ENCODE data around the gene TNFSF15. TPM values are rescaled to one million over a fixed set of nuclear protein-coding genes. Genes with fewer than 3 reads are reported as not detected.

The TNFSF15 gene
- total and polyA plus RNA-seq, 4 experiments from 2014 or later, result 0.06 to 0.11 TPM; not detected in 2

DNA sequence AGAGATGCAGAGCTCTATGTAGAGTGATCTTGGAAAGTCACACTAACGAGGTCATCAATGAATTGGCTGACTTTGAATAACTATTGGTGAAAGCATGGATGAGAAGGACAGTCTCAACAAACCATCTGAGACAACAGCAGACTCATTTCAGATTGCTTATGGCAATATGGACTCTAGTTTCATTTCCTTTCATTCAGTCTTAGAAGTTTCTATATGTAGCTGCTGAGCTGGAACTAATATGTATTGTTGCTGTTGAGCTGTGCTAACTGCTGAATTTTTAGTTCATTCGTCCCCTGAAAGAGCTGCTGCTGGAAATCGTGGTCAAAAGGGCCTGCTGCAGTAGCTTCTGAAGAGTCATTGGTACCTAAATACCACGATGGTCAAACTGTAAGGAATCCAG, 31.3 kb downstream of the TNFSF15 start:
- POLR2A ChIA-PET (ENCODE audit: partially characterized antibody), result no interaction called here
- Mint-ChIP-seq H3K4me3 (peak overlapping the region in 5 of 8 donors; percentile 3 to 54 (median 39)), H3K27me3 (peaks cover 0 to 3% of the 10 kb centered on the region in 2 donors), H3K9me3 (peaks cover 0 to 3% (median 0%) of the 10 kb centered on the region in 8 donors), H3K4me1 (peaks cover 20 to 26% (median 23%) of the 10 kb centered on the region in 4 donors), H3K36me3 (no peaks in the 10 kb centered on the region), H3K27ac (peak overlapping the region in 1 of 7 donors; percentile 32)
- Histone ChIP-seq H3K9me3 (ENCODE audit: control insufficient read depth in 1 of 2, low read length in 2 of 2) (no peaks in the 10 kb centered on the region), H3K27me3 (ENCODE audit: insufficient read depth, low read length) (no peaks in the 10 kb centered on the region), H3K27ac (ENCODE audit: low read depth, low read length) (no peak overlapping the region), H3K4me1 (ENCODE audit: insufficient read depth, low read length) (peaks cover 16% of the 10 kb centered on the region), H3K4me3 (ENCODE audit: low read length in 2 of 2) (no peak overlapping the region), H3K36me3 (ENCODE audit: insufficient read depth, low read length) (no peaks in the 10 kb centered on the region)
- intact Hi-C loops (cut with micrococcal nuclease), result loop anchor here (10.0 kb wide), 1 partner anchor 50 kb away; no protein-coding TSS in a partner anchor
- CTCF ChIA-PET (ENCODE audit: partially characterized antibody), result no interaction called here
- no peak for DNase-seq

DNA sequence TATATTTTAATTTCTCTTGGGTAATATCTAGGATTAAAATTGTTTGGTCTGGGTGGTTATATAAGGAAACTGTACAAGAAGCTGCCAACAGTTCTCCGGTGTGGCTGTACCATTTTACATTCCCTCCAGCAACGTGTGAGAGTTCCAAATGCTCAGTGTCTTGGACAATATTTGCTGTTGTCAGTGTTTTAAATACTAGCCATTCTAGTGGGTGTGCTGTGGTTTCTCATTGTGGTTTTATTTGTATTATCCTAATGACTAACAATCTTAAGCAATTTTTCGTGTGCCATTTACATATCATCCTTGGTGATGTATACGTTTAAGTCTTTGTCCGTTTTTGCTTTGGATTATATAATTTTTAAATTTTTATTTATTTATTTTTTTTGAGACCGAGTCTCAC, 34.0 kb downstream of the TNFSF15 start:
- H3K4me1 Mint-ChIP-seq, result peaks cover 16 to 21% (median 17%) of the 10 kb centered on the region in 4 donors
- peaks cover 0 to 1% (median 0%) of the 10 kb centered on the region in 8 donors for H3K9me3 Mint-ChIP-seq
- Histone ChIP-seq H3K4me1 (ENCODE audit: insufficient read depth, low read length) (peaks cover 16% of the 10 kb centered on the region), H3K4me3 (ENCODE audit: low read length in 2 of 2) (no peak overlapping the region), H3K9me3 (ENCODE audit: control insufficient read depth in 1 of 2, low read length in 2 of 2) (no peaks in the 10 kb centered on the region), H3K27me3 (ENCODE audit: insufficient read depth, low read length) (no peaks in the 10 kb centered on the region), H3K27ac (ENCODE audit: low read depth, low read length) (no peak overlapping the region), H3K36me3 (ENCODE audit: insufficient read depth, low read length) (no peaks in the 10 kb centered on the region)
- H3K4me3 Mint-ChIP-seq, result no peak overlapping the region
- POLR2A ChIA-PET (ENCODE audit: partially characterized antibody), result no interaction called here
- intact Hi-C loops (cut with micrococcal nuclease), result loop anchor here (10.0 kb wide), 1 partner anchor 53 kb away; no protein-coding TSS in a partner anchor
- H3K27ac Mint-ChIP-seq, result no peak overlapping the region
- no peaks in the 10 kb centered on the region for H3K36me3 Mint-ChIP-seq
- no peak for DNase-seq
- CTCF ChIA-PET (ENCODE audit: partially characterized antibody), result no interaction called here
- no peaks in the 10 kb centered on the region for H3K27me3 Mint-ChIP-seq

DNA sequence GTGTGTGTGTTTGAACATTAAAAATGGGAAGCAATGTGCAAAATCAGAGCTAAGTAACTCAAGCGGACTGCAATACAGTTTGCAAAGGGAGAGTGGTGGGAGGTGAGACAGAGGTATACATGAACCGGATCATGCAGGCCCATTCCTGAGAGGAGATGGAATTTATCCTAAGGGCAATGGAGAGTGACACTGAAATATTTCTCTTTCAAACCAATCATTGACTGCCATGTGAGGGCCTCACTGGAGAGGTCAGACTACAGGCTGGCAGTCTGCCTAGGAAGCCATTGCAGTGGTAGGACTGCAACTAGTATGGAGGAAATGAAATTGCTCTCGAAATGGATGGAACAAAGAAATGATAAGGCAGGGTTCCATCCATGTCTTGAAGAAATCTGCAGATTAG, 34.8 kb downstream of the TNFSF15 start:
- POLR2A ChIA-PET (ENCODE audit: partially characterized antibody), result no interaction called here
- H3K27ac Mint-ChIP-seq, result no peak overlapping the region
- CTCF ChIA-PET (ENCODE audit: partially characterized antibody), result interaction anchor here (1.1 to 1.3 kb wide), 2 partner anchors 12 to 244 kb away, joined by 3 read pairs; no protein-coding TSS in a partner anchor

DNA sequence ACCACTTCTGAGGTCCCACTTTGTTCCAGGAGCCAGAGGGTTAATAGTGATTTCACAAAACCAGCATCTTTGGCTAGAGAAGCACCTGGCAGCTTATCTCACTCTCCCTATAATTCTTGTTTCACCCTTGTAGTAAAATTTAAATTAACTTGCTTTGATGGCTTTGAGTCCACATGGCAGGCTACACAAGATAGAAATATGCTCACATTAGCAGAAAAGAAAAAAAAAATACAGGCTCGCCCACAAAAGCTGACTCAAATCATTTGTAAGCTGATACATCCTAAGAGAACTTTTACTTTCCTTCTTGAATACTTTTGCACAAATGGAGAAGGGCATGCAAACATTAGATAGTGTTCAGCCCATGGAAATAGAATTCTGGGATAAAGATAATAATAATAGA, 36.2 kb downstream of the TNFSF15 start:
- peaks cover 5% of the 10 kb centered on the region for H3K4me1 ChIP-seq (ENCODE audit: insufficient read depth, low read length)
- ChIA-PET POLR2A (ENCODE audit: partially characterized antibody) (no interaction called here), CTCF (ENCODE audit: partially characterized antibody) (interaction anchor here (0.7 to 1.1 kb wide), 4 partner anchors 13 to 139 kb away, joined by 3 to 5 read pairs (median 3); no protein-coding TSS in a partner anchor)
- H3K4me1 Mint-ChIP-seq, result peaks cover 1 to 6% (median 5%) of the 10 kb centered on the region in 4 donors
- H3K36me3 Mint-ChIP-seq, result no peaks in the 10 kb centered on the region
- no peak overlapping the region for H3K27ac ChIP-seq (ENCODE audit: low read depth, low read length)
- no peak for DNase-seq
- no peaks in the 10 kb centered on the region for H3K36me3 ChIP-seq (ENCODE audit: insufficient read depth, low read length)
- H3K27me3 Mint-ChIP-seq, result peaks cover 3% of the 10 kb centered on the region in 2 donors
- H3K9me3 ChIP-seq (ENCODE audit: control insufficient read depth in 1 of 2, low read length in 2 of 2), result no peaks in the 10 kb centered on the region
- no peaks in the 10 kb centered on the region for H3K9me3 Mint-ChIP-seq
- intact Hi-C loops (cut with micrococcal nuclease), result loop anchor here (10.0 kb wide), 1 partner anchor 55 kb away; no protein-coding TSS in a partner anchor
- H3K27me3 ChIP-seq (ENCODE audit: insufficient read depth, low read length), result no peaks in the 10 kb centered on the region
- no peak overlapping the region for H3K27ac Mint-ChIP-seq
- H3K4me3 Mint-ChIP-seq, result no peak overlapping the region
- no peak overlapping the region for H3K4me3 ChIP-seq (ENCODE audit: low read length in 2 of 2)

More for the DNA sequence above, 34.8 kb downstream of the TNFSF15 start:
- no peaks in the 10 kb centered on the region for H3K9me3 Mint-ChIP-seq
- no peak for DNase-seq
- H3K4me3 Mint-ChIP-seq, result no peak overlapping the region
- no peaks in the 10 kb centered on the region for H3K36me3 Mint-ChIP-seq
- intact Hi-C loops (cut with micrococcal nuclease), result loop anchor here (10.0 kb wide), 1 partner anchor 54 kb away; no protein-coding TSS in a partner anchor
- Histone ChIP-seq H3K27ac (ENCODE audit: low read depth, low read length) (no peak overlapping the region), H3K4me3 (ENCODE audit: low read length in 2 of 2) (no peak overlapping the region), H3K27me3 (ENCODE audit: insufficient read depth, low read length) (no peaks in the 10 kb centered on the region), H3K4me1 (ENCODE audit: insufficient read depth, low read length) (peaks cover 12% of the 10 kb centered on the region), H3K9me3 (ENCODE audit: control insufficient read depth in 1 of 2, low read length in 2 of 2) (no peaks in the 10 kb centered on the region), H3K36me3 (ENCODE audit: insufficient read depth, low read length) (no peaks in the 10 kb centered on the region)
- peaks cover 0 to 1% of the 10 kb centered on the region in 2 donors for H3K27me3 Mint-ChIP-seq
- H3K4me1 Mint-ChIP-seq, result peaks cover 14 to 16% (median 15%) of the 10 kb centered on the region in 4 donors

DNA sequence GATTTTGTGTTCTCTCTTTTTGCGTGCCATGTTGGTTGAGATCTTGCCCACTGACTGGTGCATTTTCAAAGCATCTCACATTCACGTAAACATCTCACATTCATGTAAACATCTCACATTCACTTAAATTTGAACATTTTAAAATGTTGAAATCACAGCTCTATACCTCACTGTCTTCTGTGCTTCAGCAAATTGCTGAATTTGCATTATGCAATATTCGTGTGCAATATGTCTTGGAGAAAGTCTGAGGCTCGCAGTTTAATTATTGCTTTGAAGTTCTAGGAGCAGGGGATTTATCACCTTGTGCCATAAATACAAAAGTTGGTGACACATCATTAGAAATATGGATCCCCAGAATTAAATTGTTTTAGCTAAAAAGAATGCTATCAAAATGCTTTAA, 42.6 kb downstream of the TNFSF15 start:
- intact Hi-C loops (cut with micrococcal nuclease), result no loop called here

DNA sequence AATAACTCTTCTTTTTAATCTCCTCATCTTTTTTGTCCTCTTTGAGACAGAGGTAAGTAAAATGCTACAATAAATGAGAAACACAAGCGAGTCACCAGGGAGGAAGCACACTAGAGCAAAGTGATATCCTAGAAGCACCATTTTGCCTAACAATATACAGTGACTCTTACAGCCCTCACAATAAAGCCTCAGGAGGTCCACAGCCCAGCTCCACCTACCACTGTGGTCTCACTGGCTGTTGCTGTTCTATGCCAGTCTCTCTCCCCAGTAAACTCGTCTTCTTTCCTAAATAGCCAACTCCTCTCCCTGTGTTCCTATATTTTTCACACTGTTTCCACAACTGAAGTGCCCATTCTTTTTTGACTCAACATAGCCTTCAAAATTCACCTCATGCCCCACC, 44.3 kb downstream of the TNFSF15 start:
- DNase-seq, result no peak
- peaks cover 0 to 4% (median under 1%) of the 10 kb centered on the region in 4 donors for H3K4me1 Mint-ChIP-seq
- CTCF ChIA-PET (ENCODE audit: partially characterized antibody), result interaction anchor here (0.6 kb wide), 1 partner anchor 25 kb away, joined by 3 read pairs; no protein-coding TSS in a partner anchor
- H3K27me3 Mint-ChIP-seq, result peaks cover 2 to 3% of the 10 kb centered on the region in 2 donors
- H3K4me3 Mint-ChIP-seq, result no peak overlapping the region
- no peak overlapping the region for H3K27ac ChIP-seq (ENCODE audit: low read depth, low read length)
- H3K36me3 Mint-ChIP-seq, result no peaks in the 10 kb centered on the region
- H3K27ac Mint-ChIP-seq, result no peak overlapping the region
- H3K9me3 ChIP-seq (ENCODE audit: control insufficient read depth in 1 of 2, low read length in 2 of 2), result no peaks in the 10 kb centered on the region
- intact Hi-C loops (cut with micrococcal nuclease), result no loop called here
- H3K4me3 ChIP-seq (ENCODE audit: low read length in 2 of 2), result no peak overlapping the region
- H3K27me3 ChIP-seq (ENCODE audit: insufficient read depth, low read length), result no peaks in the 10 kb centered on the region
- POLR2A ChIA-PET (ENCODE audit: partially characterized antibody), result no interaction called here
- peaks cover 0 to 4% (median 0%) of the 10 kb centered on the region in 8 donors for H3K9me3 Mint-ChIP-seq
- no peaks in the 10 kb centered on the region for H3K36me3 ChIP-seq (ENCODE audit: insufficient read depth, low read length)
- H3K4me1 ChIP-seq (ENCODE audit: insufficient read depth, low read length), result no peaks in the 10 kb centered on the region

More for the DNA sequence above, 42.6 kb downstream of the TNFSF15 start:
- no peak for DNase-seq
- H3K27me3 ChIP-seq (ENCODE audit: insufficient read depth, low read length), result no peaks in the 10 kb centered on the region
- no peak overlapping the region for H3K4me3 ChIP-seq (ENCODE audit: low read length in 2 of 2)
- no peak overlapping the region for H3K27ac ChIP-seq (ENCODE audit: low read depth, low read length)
- ChIA-PET POLR2A (ENCODE audit: partially characterized antibody) (no interaction called here), CTCF (ENCODE audit: partially characterized antibody) (no interaction called here)
- H3K9me3 Mint-ChIP-seq, result peaks cover 0 to 4% (median 0%) of the 10 kb centered on the region in 8 donors
- peaks cover 3% of the 10 kb centered on the region in 2 donors for H3K27me3 Mint-ChIP-seq
- no peaks in the 10 kb centered on the region for H3K9me3 ChIP-seq (ENCODE audit: control insufficient read depth in 1 of 2, low read length in 2 of 2)
- H3K36me3 ChIP-seq (ENCODE audit: insufficient read depth, low read length), result no peaks in the 10 kb centered on the region
- H3K4me1 ChIP-seq (ENCODE audit: insufficient read depth, low read length), result no peaks in the 10 kb centered on the region
- H3K4me1 Mint-ChIP-seq, result no peaks in the 10 kb centered on the region
- H3K27ac Mint-ChIP-seq, result peak overlapping the region in 1 of 7 donors; percentile 24
- H3K36me3 Mint-ChIP-seq, result no peaks in the 10 kb centered on the region
- no peak overlapping the region for H3K4me3 Mint-ChIP-seq

DNA sequence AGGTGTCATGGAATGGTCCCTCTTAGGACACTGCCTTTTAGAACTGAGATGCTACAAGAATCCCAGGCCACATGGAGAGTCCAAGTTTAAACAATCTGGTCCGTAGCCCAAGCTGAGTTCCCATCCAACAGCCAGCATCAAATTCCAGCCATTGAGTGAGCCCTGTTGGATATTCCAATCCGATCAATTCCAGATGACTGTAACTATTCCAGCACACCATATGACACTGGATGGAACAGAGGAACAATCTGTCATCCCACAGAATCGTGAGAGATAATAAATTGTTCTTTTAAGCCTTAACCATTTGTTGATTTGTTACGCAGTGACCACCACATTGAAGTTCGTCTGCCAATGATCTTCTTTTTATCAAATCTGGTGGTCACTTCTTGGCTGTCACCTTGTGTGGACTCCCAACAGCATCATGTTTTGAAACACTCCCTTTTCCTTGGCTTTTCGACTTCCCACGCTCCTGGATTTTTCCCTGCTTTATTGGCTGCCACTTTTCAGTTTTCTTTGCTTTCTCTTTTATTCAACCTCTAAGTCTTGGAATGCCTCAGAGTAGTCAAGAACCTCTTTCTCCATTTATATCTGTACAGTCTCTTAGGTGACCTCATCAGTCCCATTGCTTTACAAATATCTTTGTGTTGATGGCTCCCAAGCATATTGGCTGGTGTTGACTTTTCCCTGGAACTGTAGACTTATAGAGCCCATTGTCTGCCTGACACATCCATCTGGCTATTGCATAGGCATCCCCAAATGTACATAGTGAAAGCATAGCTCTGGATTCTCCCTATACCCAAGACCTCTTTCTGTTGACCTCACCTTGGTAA, 46.1 kb downstream of the TNFSF15 start:
- no peaks in the 10 kb centered on the region for H3K36me3 ChIP-seq (ENCODE audit: insufficient read depth, low read length)
- H3K4me1 ChIP-seq (ENCODE audit: insufficient read depth, low read length), result peaks cover 1% of the 10 kb centered on the region
- no peaks in the 10 kb centered on the region for H3K27me3 ChIP-seq (ENCODE audit: insufficient read depth, low read length)
- H3K4me3 ChIP-seq (ENCODE audit: low read length in 2 of 2), result no peak overlapping the region
- Mint-ChIP-seq H3K4me3 (no peak overlapping the region), H3K27ac (no peak overlapping the region), H3K27me3 (no peaks in the 10 kb centered on the region), H3K36me3 (no peaks in the 10 kb centered on the region), H3K9me3 (peaks cover 0 to 4% (median 0%) of the 10 kb centered on the region in 8 donors), H3K4me1 (peaks cover under 1 to 7% (median 4%) of the 10 kb centered on the region in 4 donors)
- DNase-seq, result no peak
- POLR2A ChIA-PET (ENCODE audit: partially characterized antibody), result no interaction called here
- no peaks in the 10 kb centered on the region for H3K9me3 ChIP-seq (ENCODE audit: control insufficient read depth in 1 of 2, low read length in 2 of 2)
- intact Hi-C loops (cut with micrococcal nuclease), result no loop called here
- H3K27ac ChIP-seq (ENCODE audit: low read depth, low read length), result no peak overlapping the region
- CTCF ChIA-PET (ENCODE audit: partially characterized antibody), result interaction anchor here (1.0 kb wide), 1 partner anchor 147 kb away, joined by 3 read pairs; no protein-coding TSS in a partner anchor
